Activated naive CD4-positive, alpha-beta T cell treated with anti-CD3 and anti-CD28 coated beads, Interleukin-2, amount 50 U/mL, for 24 hours (primary cell): ENCODE results near the gene MCEMP1.

Experiments used
- H3K27ac Mint-ChIP-seq: one replicate; pipeline ENCODE4 v1.8.0; 2021; ENCODE audit warnings: mild to moderate bottlenecking, mixed read lengths
- H3K27me3 Mint-ChIP-seq: one replicate; pipeline ENCODE4 v1.8.0; 2021; ENCODE audit warnings: mixed read lengths
- H3K36me3 Mint-ChIP-seq: one replicate; pipeline ENCODE4 v1.8.0; 2021; ENCODE audit warnings: mixed read lengths
- H3K4me1 Mint-ChIP-seq: one replicate; pipeline ENCODE4 v1.8.0; 2021; ENCODE audit warnings: mixed read lengths
- H3K4me3 Mint-ChIP-seq: one replicate; pipeline ENCODE4 v1.8.0; 2021; ENCODE audit warnings: mild to moderate bottlenecking, mixed read lengths
- H3K9me3 Mint-ChIP-seq: one replicate; pipeline ENCODE4 v1.8.0; 2021; ENCODE audit warnings: mixed read lengths

Gene MCEMP1

GRCh38 chr19:7655581-7655980, 21.3 kb upstream of the MCEMP1 start:
- H3K4me1 Mint-ChIP-seq = peaks cover 27% of the 10 kb centered on the region

GRCh38 chr19:7657131-7657751, 19.6 kb upstream of the MCEMP1 start:
- no peaks in the 10 kb centered on the region for H3K36me3 Mint-ChIP-seq
- peaks cover 23% of the 10 kb centered on the region for H3K4me1 Mint-ChIP-seq
- no peaks in the 10 kb centered on the region for H3K27me3 Mint-ChIP-seq
- no peak overlapping the region for H3K4me3 Mint-ChIP-seq
- no peak overlapping the region for H3K27ac Mint-ChIP-seq
- H3K9me3 Mint-ChIP-seq = no peaks in the 10 kb centered on the region

More at GRCh38 chr19:7655581-7655980, 21.3 kb upstream of the MCEMP1 start:
- no peaks in the 10 kb centered on the region for H3K27me3 Mint-ChIP-seq
- no peaks in the 10 kb centered on the region for H3K36me3 Mint-ChIP-seq
- H3K9me3 Mint-ChIP-seq = no peaks in the 10 kb centered on the region
- no peak overlapping the region for H3K27ac Mint-ChIP-seq
- no peak overlapping the region for H3K4me3 Mint-ChIP-seq

GRCh38 chr19:7658219-7658686, 18.6 kb upstream of the MCEMP1 start:
- Mint-ChIP-seq H3K27ac (peak overlapping the region; percentile 70), H3K9me3 (no peaks in the 10 kb centered on the region), H3K36me3 (no peaks in the 10 kb centered on the region), H3K4me1 (peaks cover 16% of the 10 kb centered on the region), H3K4me3 (peak overlapping the region; percentile 73), H3K27me3 (no peaks in the 10 kb centered on the region)

GRCh38 chr19:7661744-7662538, 14.9 kb upstream of the MCEMP1 start:
- Mint-ChIP-seq H3K27me3 (no peaks in the 10 kb centered on the region), H3K4me1 (peaks cover 16% of the 10 kb centered on the region), H3K4me3 (no peak overlapping the region), H3K9me3 (no peaks in the 10 kb centered on the region), H3K27ac (no peak overlapping the region), H3K36me3 (no peaks in the 10 kb centered on the region)

- Mint-ChIP-seq H3K9me3 (no peaks in the 10 kb centered on the region), H3K27ac (no peak overlapping the region), H3K4me3 (no peak overlapping the region), H3K27me3 (no peaks in the 10 kb centered on the region), H3K4me1 (peaks cover 9% of the 10 kb centered on the region), H3K36me3 (no peaks in the 10 kb centered on the region)
Observed at GRCh38 chr19:7662657-7663056, 14.2 kb upstream of the MCEMP1 start.

- Mint-ChIP-seq H3K4me1 (no peaks in the 10 kb centered on the region), H3K27ac (no peak overlapping the region)
Observed at GRCh38 chr19:7663706-7664105, 13.2 kb upstream of the MCEMP1 start.

GRCh38 chr19:7665076-7665475, 11.8 kb upstream of the MCEMP1 start:
- Mint-ChIP-seq H3K9me3 (no peaks in the 10 kb centered on the region), H3K27me3 (peaks cover 5% of the 10 kb centered on the region), H3K4me3 (no peak overlapping the region), H3K36me3 (no peaks in the 10 kb centered on the region), H3K27ac (no peak overlapping the region), H3K4me1 (peaks cover 6% of the 10 kb centered on the region)

More at GRCh38 chr19:7663706-7664105, 13.2 kb upstream of the MCEMP1 start:
- Mint-ChIP-seq H3K9me3 (no peaks in the 10 kb centered on the region), H3K36me3 (no peaks in the 10 kb centered on the region), H3K27me3 (no peaks in the 10 kb centered on the region), H3K4me3 (no peak overlapping the region)

- Mint-ChIP-seq H3K9me3 (no peaks in the 10 kb centered on the region), H3K36me3 (no peaks in the 10 kb centered on the region), H3K4me3 (peak within 1 kb of the TSS; percentile 20), H3K4me1 (peaks cover 12% of the 10 kb centered on the region), H3K27me3 (peaks cover 17% of the 10 kb centered on the region), H3K27ac (no peak within 1 kb of the TSS)
Observed at GRCh38 chr19:7668842-7669241, 8.0 kb upstream of the MCEMP1 start, which contains the start of gene RETN. TSS of gene RETN (plus strand) at chr19:7669049. CDS start at chr19:7669327, 278 bp downstream.

GRCh38 chr19:7669641-7670040, 7.2 kb upstream of the MCEMP1 start:
- peaks cover 20% of the 10 kb centered on the region for H3K4me1 Mint-ChIP-seq
- H3K27me3 Mint-ChIP-seq = peaks cover 17% of the 10 kb centered on the region
- H3K9me3 Mint-ChIP-seq = no peaks in the 10 kb centered on the region
- peak overlapping the region; percentile 20 for H3K4me3 Mint-ChIP-seq
- no peaks in the 10 kb centered on the region for H3K36me3 Mint-ChIP-seq
- H3K27ac Mint-ChIP-seq = no peak overlapping the region

GRCh38 chr19:7670150-7670783, 6.6 kb upstream of the MCEMP1 start:
- H3K27me3 Mint-ChIP-seq = peaks cover 17% of the 10 kb centered on the region
- H3K27ac Mint-ChIP-seq = no peak overlapping the region
- peak overlapping the region; percentile 67 for H3K4me3 Mint-ChIP-seq
- H3K9me3 Mint-ChIP-seq = no peaks in the 10 kb centered on the region
- peaks cover 21% of the 10 kb centered on the region for H3K4me1 Mint-ChIP-seq
- no peaks in the 10 kb centered on the region for H3K36me3 Mint-ChIP-seq

- Mint-ChIP-seq H3K4me3 (peak overlapping the region; percentile 67), H3K4me1 (peaks cover 22% of the 10 kb centered on the region), H3K9me3 (no peaks in the 10 kb centered on the region), H3K27ac (no peak overlapping the region), H3K27me3 (peaks cover 18% of the 10 kb centered on the region), H3K36me3 (no peaks in the 10 kb centered on the region)
Observed at GRCh38 chr19:7670790-7671189, 6.1 kb upstream of the MCEMP1 start.

- H3K9me3 Mint-ChIP-seq = no peaks in the 10 kb centered on the region
- H3K36me3 Mint-ChIP-seq = no peaks in the 10 kb centered on the region
- peaks cover 36% of the 10 kb centered on the region for H3K4me1 Mint-ChIP-seq
- no peak overlapping the region for H3K27ac Mint-ChIP-seq
- H3K27me3 Mint-ChIP-seq = peaks cover 21% of the 10 kb centered on the region
- no peak overlapping the region for H3K4me3 Mint-ChIP-seq
Observed at GRCh38 chr19:7672522-7672921, 4.4 kb upstream of the MCEMP1 start.

GRCh38 chr19:7674010-7675005, 2.6 kb upstream of the MCEMP1 start:
- Mint-ChIP-seq H3K27me3 (peaks cover 22% of the 10 kb centered on the region), H3K4me1 (peaks cover 48% of the 10 kb centered on the region), H3K9me3 (no peaks in the 10 kb centered on the region), H3K27ac (no peak overlapping the region), H3K4me3 (no peak overlapping the region), H3K36me3 (no peaks in the 10 kb centered on the region)

GRCh38 chr19:7676376-7676775, 514 bp upstream of the MCEMP1 start:
- Mint-ChIP-seq H3K27ac (no peak overlapping the region), H3K4me3 (no peak overlapping the region), H3K36me3 (no peaks in the 10 kb centered on the region), H3K9me3 (no peaks in the 10 kb centered on the region), H3K4me1 (peaks cover 49% of the 10 kb centered on the region), H3K27me3 (peaks cover 16% of the 10 kb centered on the region)
